GM12875 (cell line): ENCODE measurements around the gene ALPI.
"Not testable (repeated sequence)": the region's sequence is repeated elsewhere in the genome, so short reads cannot be mapped to it uniquely, and the experiment has no call there.

Source experiments
- H3K4me3 ChIP-seq: one replicate; pipeline ENCODE4 v1.5.1; 2011; ENCODE audit warnings: low read depth, low read length, control low read depth
- TF ChIP-seq, protein P1 (sequence below): IDR thresholded peaks from 2 replicates; pipeline ENCODE4 v1.5.1; 2011; ENCODE audit warnings: low read depth, mild to moderate bottlenecking, control low read depth, inconsistent platforms, low read length, moderate library complexity, borderline replicate concordance; ENCODE audit not compliant: insufficient read depth

ALPI gene

DNA sequence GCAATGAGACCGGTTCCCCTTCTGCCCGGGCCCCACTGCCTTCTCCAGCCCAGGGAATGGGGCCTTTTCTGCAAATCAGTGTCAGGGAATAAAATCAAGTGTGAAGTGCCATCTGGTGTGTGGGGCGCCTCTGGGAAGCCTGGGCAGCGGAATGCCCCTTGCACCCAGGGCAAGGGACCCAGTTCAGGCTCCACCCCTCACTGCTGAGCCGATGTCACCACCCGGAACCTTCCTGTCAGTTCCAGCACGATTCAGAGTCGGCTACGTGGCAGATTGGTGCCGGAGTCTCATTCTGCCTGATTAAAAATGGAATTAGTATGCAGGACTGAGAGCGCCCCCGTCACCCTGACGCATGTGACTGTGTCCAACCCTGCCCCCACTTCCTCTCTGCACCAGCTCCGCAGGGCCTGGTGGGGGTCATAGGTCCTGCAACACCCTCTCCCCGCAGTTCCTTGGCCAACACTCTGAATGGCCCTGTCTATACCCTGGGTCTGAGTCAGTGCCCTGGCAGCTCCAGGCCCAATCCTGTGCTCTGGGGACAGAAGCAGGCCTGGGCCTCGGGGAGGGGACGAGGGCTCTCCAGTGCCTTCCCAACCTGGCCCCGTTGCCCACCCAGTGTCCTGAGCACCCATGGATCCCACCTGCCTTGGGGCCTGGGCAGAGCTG lies 8.2 kb upstream of the ALPI start:
- TF ChIP-seq, protein P1, sequence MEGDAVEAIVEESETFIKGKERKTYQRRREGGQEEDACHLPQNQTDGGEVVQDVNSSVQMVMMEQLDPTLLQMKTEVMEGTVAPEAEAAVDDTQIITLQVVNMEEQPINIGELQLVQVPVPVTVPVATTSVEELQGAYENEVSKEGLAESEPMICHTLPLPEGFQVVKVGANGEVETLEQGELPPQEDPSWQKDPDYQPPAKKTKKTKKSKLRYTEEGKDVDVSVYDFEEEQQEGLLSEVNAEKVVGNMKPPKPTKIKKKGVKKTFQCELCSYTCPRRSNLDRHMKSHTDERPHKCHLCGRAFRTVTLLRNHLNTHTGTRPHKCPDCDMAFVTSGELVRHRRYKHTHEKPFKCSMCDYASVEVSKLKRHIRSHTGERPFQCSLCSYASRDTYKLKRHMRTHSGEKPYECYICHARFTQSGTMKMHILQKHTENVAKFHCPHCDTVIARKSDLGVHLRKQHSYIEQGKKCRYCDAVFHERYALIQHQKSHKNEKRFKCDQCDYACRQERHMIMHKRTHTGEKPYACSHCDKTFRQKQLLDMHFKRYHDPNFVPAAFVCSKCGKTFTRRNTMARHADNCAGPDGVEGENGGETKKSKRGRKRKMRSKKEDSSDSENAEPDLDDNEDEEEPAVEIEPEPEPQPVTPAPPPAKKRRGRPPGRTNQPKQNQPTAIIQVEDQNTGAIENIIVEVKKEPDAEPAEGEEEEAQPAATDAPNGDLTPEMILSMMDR: no peak
- no peak overlapping the region for H3K4me3 ChIP-seq

DNA sequence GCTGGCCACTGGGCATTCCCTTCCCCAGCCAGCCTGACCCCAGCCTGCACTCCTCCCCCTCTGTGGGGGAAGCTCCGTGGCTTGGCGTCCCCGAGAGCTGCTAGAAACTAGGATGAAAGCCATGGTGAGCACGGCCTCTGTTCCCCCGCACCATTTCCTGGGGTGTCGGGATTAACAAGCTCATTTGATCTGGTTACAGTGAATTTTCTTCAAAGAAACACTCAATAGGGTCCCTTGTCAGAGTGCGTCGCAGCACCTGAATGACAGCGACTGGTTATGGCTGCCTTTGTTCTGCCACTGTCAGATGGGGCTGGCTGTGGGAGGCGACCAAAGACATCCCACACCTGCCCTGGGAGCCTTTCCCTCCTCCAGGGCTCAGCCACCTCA lies 7.7 kb upstream of the ALPI start:
- TF ChIP-seq, protein P1: no peak
- H3K4me3 ChIP-seq: no peak overlapping the region

DNA sequence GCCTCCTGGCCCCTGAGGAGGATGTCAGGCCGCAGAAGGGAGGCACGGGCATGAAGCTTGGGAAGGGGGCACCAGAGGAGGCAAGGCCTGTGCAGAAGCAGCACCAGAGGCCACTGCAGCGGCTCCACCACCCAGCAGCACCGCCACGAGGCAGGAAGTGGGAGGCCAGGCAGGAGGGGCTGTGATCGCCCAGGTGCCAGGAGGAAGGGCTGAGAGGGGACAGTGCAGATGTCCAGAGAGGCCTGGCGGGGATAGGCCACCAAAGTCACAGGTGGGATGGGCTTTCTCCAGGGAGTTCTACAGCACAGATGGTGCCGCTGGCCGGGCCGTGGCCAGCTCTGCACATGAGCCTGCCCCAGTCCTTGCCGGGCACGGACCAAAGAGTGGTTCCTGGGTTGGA lies 6.0 kb upstream of the ALPI start:
- H3K4me3 ChIP-seq: no peak overlapping the region
- TF ChIP-seq, protein P1: 0 out of 2 replicates have a peak, but pooled peaks have one; percentile 2

DNA sequence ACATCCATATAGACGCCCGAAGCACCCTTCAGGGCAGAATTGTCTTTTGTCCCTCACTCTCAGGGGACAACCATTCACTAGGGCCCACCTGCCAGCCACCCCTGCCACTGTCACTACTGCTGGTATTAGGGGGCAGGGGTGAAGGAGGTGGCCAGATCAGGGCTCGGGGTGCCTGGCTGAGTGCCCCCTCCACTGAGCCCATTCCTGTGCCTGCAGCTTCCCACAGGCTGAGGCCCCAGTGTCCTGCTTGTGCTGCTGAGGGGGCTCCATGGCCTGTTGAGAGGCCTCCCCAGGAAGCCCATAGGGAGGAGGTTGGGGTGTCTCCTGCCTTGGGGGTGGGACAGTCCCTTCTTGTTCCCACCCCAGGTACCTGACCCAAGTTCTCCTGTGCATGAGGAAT lies 4.3 kb upstream of the ALPI start:
- H3K4me3 ChIP-seq: not testable (repeated sequence)

DNA sequence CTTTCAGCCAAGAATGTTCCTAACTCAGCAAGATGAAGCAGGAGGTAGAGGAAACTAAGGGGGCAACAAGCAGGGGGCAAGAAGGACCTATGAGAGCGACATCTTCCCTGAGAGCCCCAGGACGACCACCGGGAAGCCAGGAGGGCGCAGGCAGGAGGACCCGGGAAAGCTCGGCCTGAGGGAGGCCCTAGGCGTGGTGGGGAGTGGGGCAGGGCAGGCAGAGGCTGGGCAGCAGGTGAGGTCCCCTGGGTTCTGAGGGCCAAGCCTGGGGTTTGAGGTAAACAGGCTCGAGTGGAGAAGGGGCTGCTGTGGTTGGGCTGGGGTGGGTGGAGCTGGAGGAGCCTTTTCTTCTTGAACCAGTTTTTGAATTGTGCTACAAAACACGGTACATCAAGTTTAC lies 1.3 kb upstream of the ALPI start:
- TF ChIP-seq, protein P1: no peak
- no peak overlapping the region for H3K4me3 ChIP-seq

DNA sequence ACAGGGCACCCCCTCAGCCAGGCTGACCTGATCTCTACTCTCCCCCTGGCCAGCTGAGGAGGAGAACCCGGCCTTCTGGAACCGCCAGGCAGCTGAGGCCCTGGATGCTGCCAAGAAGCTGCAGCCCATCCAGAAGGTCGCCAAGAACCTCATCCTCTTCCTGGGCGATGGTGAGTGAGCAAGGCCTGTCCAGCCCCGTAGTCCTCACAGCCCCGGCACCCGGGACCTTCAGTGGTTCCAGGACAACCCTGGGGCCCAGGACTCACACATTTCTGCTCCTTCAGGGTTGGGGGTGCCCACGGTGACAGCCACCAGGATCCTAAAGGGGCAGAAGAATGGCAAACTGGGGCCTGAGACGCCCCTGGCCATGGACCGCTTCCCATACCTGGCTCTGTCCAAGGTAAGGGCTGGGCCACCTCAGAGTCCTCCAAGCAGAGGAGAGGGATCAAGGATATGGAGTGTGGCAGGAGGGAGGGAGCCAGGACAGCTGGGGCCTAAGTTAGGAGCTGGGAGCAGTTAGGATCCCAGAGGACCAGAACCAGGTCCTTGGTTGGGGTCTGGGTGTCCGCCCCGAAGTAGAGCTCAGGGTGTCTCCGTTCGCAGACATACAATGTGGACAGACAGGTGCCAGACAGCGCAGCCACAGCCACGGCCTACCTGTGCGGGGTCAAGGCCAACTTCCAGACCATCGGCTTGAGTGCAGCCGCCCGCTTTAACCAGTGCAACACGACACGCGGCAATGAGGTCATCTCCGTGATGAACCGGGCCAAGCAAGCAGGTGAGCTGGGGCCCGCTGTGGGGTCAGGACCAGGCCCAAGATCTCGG lies 555 bp downstream of the ALPI start:
- H3K4me3 ChIP-seq: no peak overlapping the region
- TF ChIP-seq, protein P1: no peak

DNA sequence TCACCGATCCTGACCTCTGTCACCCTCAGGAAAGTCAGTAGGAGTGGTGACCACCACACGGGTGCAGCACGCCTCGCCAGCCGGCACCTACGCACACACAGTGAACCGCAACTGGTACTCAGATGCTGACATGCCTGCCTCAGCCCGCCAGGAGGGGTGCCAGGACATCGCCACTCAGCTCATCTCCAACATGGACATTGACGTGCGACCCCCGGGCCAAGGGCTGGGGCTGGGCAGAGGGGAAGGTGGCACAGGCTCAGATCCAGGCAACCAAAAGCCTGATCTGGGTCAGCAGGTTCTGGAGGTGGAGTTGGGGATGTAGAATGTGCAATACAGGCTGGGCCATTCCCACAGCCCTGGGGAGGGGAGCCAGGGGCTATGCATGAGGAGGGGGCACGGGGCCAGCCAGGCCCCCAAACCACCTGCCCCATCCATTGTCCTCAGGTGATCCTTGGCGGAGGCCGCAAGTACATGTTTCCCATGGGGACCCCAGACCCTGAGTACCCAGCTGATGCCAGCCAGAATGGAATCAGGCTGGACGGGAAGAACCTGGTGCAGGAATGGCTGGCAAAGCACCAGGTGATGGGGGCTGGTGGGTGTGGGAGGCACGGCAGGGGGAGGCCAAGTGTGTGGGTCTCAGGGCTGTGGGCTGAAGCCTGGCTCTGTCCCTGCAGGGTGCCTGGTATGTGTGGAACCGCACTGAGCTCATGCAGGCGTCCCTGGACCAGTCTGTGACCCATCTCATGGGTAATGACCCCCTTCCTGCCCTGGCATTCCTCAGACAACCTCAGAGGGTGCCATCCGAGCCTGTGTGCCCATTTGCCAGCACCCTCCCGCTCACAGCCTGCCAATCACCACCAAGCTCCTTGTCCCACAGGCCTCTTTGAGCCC lies 1.4 kb downstream of the ALPI start:
- TF ChIP-seq, protein P1: no peak
- no peak overlapping the region for H3K4me3 ChIP-seq
